ENCODE data around the gene PIGX.

DNA sequence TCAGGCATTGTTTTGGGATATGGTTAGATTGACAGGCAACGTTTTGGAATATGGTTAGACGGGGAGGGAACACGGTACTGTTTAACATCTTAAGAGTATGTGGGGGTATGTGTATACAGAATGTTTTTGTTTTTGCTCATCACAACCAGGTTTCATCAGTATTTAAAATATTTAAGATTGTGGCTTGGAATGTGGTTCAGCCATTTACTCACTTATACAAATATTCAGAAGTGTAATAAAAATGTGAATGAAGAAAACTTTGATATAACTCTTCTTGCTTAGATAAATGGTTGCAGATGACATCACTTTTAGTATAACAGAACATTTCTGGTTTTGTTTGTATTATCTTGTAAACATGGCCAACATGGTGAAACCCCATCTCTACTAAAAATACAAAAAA is 23.6 kb downstream of the PIGX start:
- TF ChIP-seq, protein P1, sequence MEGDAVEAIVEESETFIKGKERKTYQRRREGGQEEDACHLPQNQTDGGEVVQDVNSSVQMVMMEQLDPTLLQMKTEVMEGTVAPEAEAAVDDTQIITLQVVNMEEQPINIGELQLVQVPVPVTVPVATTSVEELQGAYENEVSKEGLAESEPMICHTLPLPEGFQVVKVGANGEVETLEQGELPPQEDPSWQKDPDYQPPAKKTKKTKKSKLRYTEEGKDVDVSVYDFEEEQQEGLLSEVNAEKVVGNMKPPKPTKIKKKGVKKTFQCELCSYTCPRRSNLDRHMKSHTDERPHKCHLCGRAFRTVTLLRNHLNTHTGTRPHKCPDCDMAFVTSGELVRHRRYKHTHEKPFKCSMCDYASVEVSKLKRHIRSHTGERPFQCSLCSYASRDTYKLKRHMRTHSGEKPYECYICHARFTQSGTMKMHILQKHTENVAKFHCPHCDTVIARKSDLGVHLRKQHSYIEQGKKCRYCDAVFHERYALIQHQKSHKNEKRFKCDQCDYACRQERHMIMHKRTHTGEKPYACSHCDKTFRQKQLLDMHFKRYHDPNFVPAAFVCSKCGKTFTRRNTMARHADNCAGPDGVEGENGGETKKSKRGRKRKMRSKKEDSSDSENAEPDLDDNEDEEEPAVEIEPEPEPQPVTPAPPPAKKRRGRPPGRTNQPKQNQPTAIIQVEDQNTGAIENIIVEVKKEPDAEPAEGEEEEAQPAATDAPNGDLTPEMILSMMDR (IDR thresholded peaks at IDR 0.05; ENCODE audit: low read depth, low read length, missing input control), result no peak
- TF ChIP-seq EGR1 (IDR thresholded peaks at IDR 0.05; ENCODE audit: low read depth in 2 of 2), result no peak
- TF ChIP-seq JUND (IDR thresholded peaks at IDR 0.05), result no peak
- TF ChIP-seq FOXA1 (IDR thresholded peaks at IDR 0.05), result no peak
- no peak for TF ChIP-seq GABPA (IDR thresholded peaks at IDR 0.05 in 1 of 2, conservative IDR thresholded peaks at IDR 0.05 in 1 of 2)
- TF ChIP-seq, protein P2, sequence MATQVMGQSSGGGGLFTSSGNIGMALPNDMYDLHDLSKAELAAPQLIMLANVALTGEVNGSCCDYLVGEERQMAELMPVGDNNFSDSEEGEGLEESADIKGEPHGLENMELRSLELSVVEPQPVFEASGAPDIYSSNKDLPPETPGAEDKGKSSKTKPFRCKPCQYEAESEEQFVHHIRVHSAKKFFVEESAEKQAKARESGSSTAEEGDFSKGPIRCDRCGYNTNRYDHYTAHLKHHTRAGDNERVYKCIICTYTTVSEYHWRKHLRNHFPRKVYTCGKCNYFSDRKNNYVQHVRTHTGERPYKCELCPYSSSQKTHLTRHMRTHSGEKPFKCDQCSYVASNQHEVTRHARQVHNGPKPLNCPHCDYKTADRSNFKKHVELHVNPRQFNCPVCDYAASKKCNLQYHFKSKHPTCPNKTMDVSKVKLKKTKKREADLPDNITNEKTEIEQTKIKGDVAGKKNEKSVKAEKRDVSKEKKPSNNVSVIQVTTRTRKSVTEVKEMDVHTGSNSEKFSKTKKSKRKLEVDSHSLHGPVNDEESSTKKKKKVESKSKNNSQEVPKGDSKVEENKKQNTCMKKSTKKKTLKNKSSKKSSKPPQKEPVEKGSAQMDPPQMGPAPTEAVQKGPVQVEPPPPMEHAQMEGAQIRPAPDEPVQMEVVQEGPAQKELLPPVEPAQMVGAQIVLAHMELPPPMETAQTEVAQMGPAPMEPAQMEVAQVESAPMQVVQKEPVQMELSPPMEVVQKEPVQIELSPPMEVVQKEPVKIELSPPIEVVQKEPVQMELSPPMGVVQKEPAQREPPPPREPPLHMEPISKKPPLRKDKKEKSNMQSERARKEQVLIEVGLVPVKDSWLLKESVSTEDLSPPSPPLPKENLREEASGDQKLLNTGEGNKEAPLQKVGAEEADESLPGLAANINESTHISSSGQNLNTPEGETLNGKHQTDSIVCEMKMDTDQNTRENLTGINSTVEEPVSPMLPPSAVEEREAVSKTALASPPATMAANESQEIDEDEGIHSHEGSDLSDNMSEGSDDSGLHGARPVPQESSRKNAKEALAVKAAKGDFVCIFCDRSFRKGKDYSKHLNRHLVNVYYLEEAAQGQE (IDR thresholded peaks at IDR 0.05), result no peak
- no peak for TF ChIP-seq YY1 (IDR thresholded peaks at IDR 0.05)
- no peak for TF ChIP-seq RXRA (IDR thresholded peaks at IDR 0.05)
- TF ChIP-seq, protein P3, sequence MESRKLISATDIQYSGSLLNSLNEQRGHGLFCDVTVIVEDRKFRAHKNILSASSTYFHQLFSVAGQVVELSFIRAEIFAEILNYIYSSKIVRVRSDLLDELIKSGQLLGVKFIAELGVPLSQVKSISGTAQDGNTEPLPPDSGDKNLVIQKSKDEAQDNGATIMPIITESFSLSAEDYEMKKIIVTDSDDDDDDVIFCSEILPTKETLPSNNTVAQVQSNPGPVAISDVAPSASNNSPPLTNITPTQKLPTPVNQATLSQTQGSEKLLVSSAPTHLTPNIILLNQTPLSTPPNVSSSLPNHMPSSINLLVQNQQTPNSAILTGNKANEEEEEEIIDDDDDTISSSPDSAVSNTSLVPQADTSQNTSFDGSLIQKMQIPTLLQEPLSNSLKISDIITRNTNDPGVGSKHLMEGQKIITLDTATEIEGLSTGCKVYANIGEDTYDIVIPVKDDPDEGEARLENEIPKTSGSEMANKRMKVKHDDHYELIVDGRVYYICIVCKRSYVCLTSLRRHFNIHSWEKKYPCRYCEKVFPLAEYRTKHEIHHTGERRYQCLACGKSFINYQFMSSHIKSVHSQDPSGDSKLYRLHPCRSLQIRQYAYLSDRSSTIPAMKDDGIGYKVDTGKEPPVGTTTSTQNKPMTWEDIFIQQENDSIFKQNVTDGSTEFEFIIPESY (IDR thresholded peaks at IDR 0.05), result no peak
- TF ChIP-seq TAF1 (conservative IDR thresholded peaks at IDR 0.05), result no peak
- TF ChIP-seq, protein P4, sequence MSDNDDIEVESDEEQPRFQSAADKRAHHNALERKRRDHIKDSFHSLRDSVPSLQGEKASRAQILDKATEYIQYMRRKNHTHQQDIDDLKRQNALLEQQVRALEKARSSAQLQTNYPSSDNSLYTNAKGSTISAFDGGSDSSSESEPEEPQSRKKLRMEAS (IDR thresholded peaks at IDR 0.05), result no peak
- no peak for TF ChIP-seq RAD21 (IDR thresholded peaks at IDR 0.05)
- TF ChIP-seq, protein P5, sequence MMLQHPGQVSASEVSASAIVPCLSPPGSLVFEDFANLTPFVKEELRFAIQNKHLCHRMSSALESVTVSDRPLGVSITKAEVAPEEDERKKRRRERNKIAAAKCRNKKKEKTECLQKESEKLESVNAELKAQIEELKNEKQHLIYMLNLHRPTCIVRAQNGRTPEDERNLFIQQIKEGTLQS (IDR thresholded peaks at IDR 0.05), result no peak

Data from liver (tissue), 3 donors.